Cardiac septum (tissue), 1 donor: ENCODE measurements around the gene DDB1. TPM values are rescaled to one million over a fixed set of nuclear protein-coding genes. Genes with fewer than 3 reads are reported as not detected.

Source experiments
- DNase-seq: peaks from one replicate; pipeline ENCODE4 v3.0.0-alpha.2; 2020; ENCODE audit warnings: low spot score
- intact Hi-C: fragments of 100-400 bp; cut with DNase I; formaldehyde crosslinking; loops from one replicate; pipeline ENCODE4 v1.14.0; 2022
- total RNA-seq: library from RNA; stranded (reverse); fragmentation: NEBNext Ultra II Directional; extraction: Animal tissue kit (Norgen Biotek cat#: 25700); gene quantifications from one replicate; pipeline ENCODE4 v1.2.1, GENCODE V29; 2021
- donor health status: DM: no; HTN: no; CAD: no.

DDB1 gene
- total RNA-seq, 1 donor from 2014 or later, result 125 TPM

GRCh38 chr11:61306221-61306620, 26.7 kb downstream of the DDB1 start:
- intact Hi-C loops, result no loop called here
- DNase-seq, result no peak

GRCh38 chr11:61305417-61305816, 27.5 kb downstream of the DDB1 start:
- intact Hi-C loops, result no loop called here
- no peak for DNase-seq

GRCh38 chr11:61303725-61304124, 29.2 kb downstream of the DDB1 start:
- intact Hi-C loops, result no loop called here
- no peak for DNase-seq

GRCh38 chr11:61302550-61302949, 30.4 kb downstream of the DDB1 start:
- intact Hi-C loops, result no loop called here
- no peak for DNase-seq

- intact Hi-C loops, result loop anchor here (5.0 kb wide), 1 partner anchor 34 kb away; the partner anchor contains the start of genes DDB1 and TKFC
- no peak for DNase-seq
These were observed 34.2 kb downstream of the DDB1 start for GRCh38 chr11:61298663-61299244.

- intact Hi-C loops, result loop anchor here (5.0 kb wide), 1 partner anchor 35 kb away; the partner anchor contains the start of genes DDB1 and TKFC
- DNase-seq, result no peak
These were observed 35.2 kb downstream of the DDB1 start for GRCh38 chr11:61297746-61298145.

- intact Hi-C loops, result loop anchor here (5.0 kb wide), 1 partner anchor 35 kb away; the partner anchor contains the start of genes DDB1 and TKFC
- no peak for DNase-seq
These were observed 35.6 kb downstream of the DDB1 start for GRCh38 chr11:61297341-61297740.

GRCh38 chr11:61295596-61295926, 37.3 kb downstream of the DDB1 start:
- intact Hi-C loops, result loop anchor here (5.0 kb wide), 1 partner anchor 37 kb away; the partner anchor contains the start of genes DDB1 and TKFC
- DNase-seq, result no peak

- no peak for DNase-seq
- intact Hi-C loops, result loop anchor here (5.0 kb wide), 1 partner anchor 37 kb away; the partner anchor contains the start of genes DDB1 and TKFC
These were observed 37.9 kb downstream of the DDB1 start, which contains the start of gene VWCE for GRCh38 chr11:61294717-61295595. VWCE (minus strand) TSS chr11:61295316; CDS start chr11:61295037, 279 bp downstream.

GRCh38 chr11:61293867-61294716, 38.8 kb downstream of the DDB1 start:
- DNase-seq, result no peak
- intact Hi-C loops, result no loop called here

- no peak for DNase-seq
- intact Hi-C loops, result no loop called here
These were observed 40.5 kb downstream of the DDB1 start for GRCh38 chr11:61292356-61292755.

- DNase-seq, result no peak
- intact Hi-C loops, result no loop called here
These were observed 41.8 kb downstream of the DDB1 start for GRCh38 chr11:61290905-61291690.

GRCh38 chr11:61287338-61287977, 45.4 kb downstream of the DDB1 start:
- intact Hi-C loops, result no loop called here
- no peak for DNase-seq

GRCh38 chr11:61283613-61284012, 49.3 kb downstream of the DDB1 start:
- intact Hi-C loops, result no loop called here
- no peak for DNase-seq

- DNase-seq, result no peak
- intact Hi-C loops, result no loop called here
These were observed 51.2 kb downstream of the DDB1 start for GRCh38 chr11:61281581-61282250.

GRCh38 chr11:61280883-61281580, 51.9 kb downstream of the DDB1 start:
- intact Hi-C loops, result no loop called here
- no peak for DNase-seq

GRCh38 chr11:61279934-61280659, 52.8 kb downstream of the DDB1 start:
- no peak for DNase-seq
- intact Hi-C loops, result no loop called here
